Natural killer cell (primary cell): ENCODE measurements around the gene ZMAT3. TPM values are rescaled to one million over a fixed set of nuclear protein-coding genes. Genes with fewer than 3 reads are reported as not detected.

Experiments used
- ATAC-seq, 3 donors: fragments of 150-1000 bp in 2 of 3; fragments of 200-7000 bp in 1 of 3; cut with Tn5 transposase; 1 replicate in 1 of 3; 2 replicates in 2 of 3; pipeline ENCODE4 v1.10.0; 2021; ENCODE audit warnings: mild to moderate bottlenecking in 2 of 3, moderate library complexity in 2 of 3
- DNase-seq, 2 donors: peaks; one replicate each; pipeline versions ENCODE4 v3.0.0 to v3.0.0-alpha.2; 2013 to 2021; ENCODE audit warnings: mixed read lengths in 1 of 2
- H3K27ac ChIP-seq: one replicate; pipeline ENCODE4 v1.5.1; 2013; ENCODE audit warnings: mild to moderate bottlenecking, low read length
- H3K27me3 ChIP-seq: one replicate; pipeline ENCODE4 v1.6.1; 2013; ENCODE audit warnings: low read length; ENCODE audit not compliant: control insufficient read depth, insufficient read depth
- H3K36me3 ChIP-seq: one replicate; pipeline ENCODE4 v1.6.1; 2013; ENCODE audit warnings: low read length; ENCODE audit not compliant: control insufficient read depth, insufficient read depth
- H3K4me1 ChIP-seq: one replicate; pipeline ENCODE4 v1.6.1; 2013; ENCODE audit warnings: low read length; ENCODE audit not compliant: control insufficient read depth, insufficient read depth
- H3K4me3 ChIP-seq: one replicate; pipeline ENCODE4 v1.5.1; 2013; ENCODE audit warnings: low read length
- H3K9me3 ChIP-seq: one replicate; pipeline ENCODE4 v1.6.1; 2013; ENCODE audit warnings: low read length; ENCODE audit not compliant: control insufficient read depth, insufficient read depth
- H3K27ac Mint-ChIP-seq, 2 donors: one replicate each; pipeline ENCODE4 v1.8.0; 2022; ENCODE audit warnings: mild to moderate bottlenecking in 2 of 2, mixed read lengths in 2 of 2, moderate library complexity in 1 of 2
- H3K27me3 Mint-ChIP-seq, 2 donors: one replicate each; pipeline ENCODE4 v1.8.0; 2022; ENCODE audit warnings: low read depth in 2 of 2, mixed read lengths in 2 of 2
- H3K36me3 Mint-ChIP-seq: one replicate; pipeline ENCODE4 v1.8.0; 2022; ENCODE audit warnings: mixed read lengths
- H3K4me1 Mint-ChIP-seq, 2 donors: one replicate each; pipeline ENCODE4 v1.8.0; 2022; ENCODE audit warnings: mixed read lengths in 2 of 2
- H3K4me3 Mint-ChIP-seq: one replicate; pipeline ENCODE4 v1.8.0; 2022; ENCODE audit warnings: mild to moderate bottlenecking, moderate library complexity, mixed read lengths
- H3K9me3 Mint-ChIP-seq, 2 donors: one replicate each; pipeline ENCODE4 v1.8.0; 2022; ENCODE audit warnings: mixed read lengths in 2 of 2
- CTCF ChIP-seq: fragments of 200-600 bp; IDR thresholded peaks from one replicate; pipeline ENCODE4 v1.8.0; 2022; ENCODE audit warnings: antibody characterized with exemption
- WGBS: methylation state at CpG from one replicate; pipeline ENCODE4 v1.1.7; 2013; ENCODE audit warnings: missing lambda C conversion rate; ENCODE audit not compliant: insufficient coverage; 5-methylcytosine and 5-hydroxymethylcytosine counted together
- intact Hi-C: fragments of 100-400 bp; cut with micrococcal nuclease; formaldehyde crosslinking; loops from one replicate; pipeline ENCODE4 v1.14.2; 2022
- total RNA-seq, 4 donors: library from RNA; stranded (reverse); fragments of 120-200 nt in 1 of 4; gene quantifications; one replicate each; pipeline versions ENCODE4 v1.2.3 to v1.2.4, GENCODE V29; 2013 to 2022

Gene ZMAT3
- total RNA-seq, 3 donors from 2014 or later (not counting 1 experiment from before 2014, with no cell fraction given): 22.5 to 32.9 (median 24.1) TPM

GRCh38 chr3:178982137-178982536 lies 89.5 kb downstream of the ZMAT3 start:
- no peaks in the 10 kb centered on the region for H3K4me1 Mint-ChIP-seq
- H3K4me3 ChIP-seq: no peak overlapping the region
- WGBS: 71% methylated on average over 3 of the region's 4 CpGs
- DNase-seq (no peak), ATAC-seq (peak in 1 of 3 donors; percentile 32)
- H3K4me3 Mint-ChIP-seq: no peak overlapping the region
- H3K27me3 ChIP-seq: no peaks in the 10 kb centered on the region
- H3K36me3 Mint-ChIP-seq: peaks cover 30% of the 10 kb centered on the region
- TF ChIP-seq CTCF: no peak
- H3K36me3 ChIP-seq: no peaks in the 10 kb centered on the region
- no peaks in the 10 kb centered on the region for H3K27me3 Mint-ChIP-seq
- H3K4me1 ChIP-seq: no peaks in the 10 kb centered on the region
- H3K9me3 Mint-ChIP-seq: peaks cover 3 to 5% of the 10 kb centered on the region in 2 donors
- H3K9me3 ChIP-seq: no peaks in the 10 kb centered on the region
- H3K27ac ChIP-seq: no peak overlapping the region
- no peak overlapping the region for H3K27ac Mint-ChIP-seq
- intact Hi-C loops: no loop called here

- H3K27ac Mint-ChIP-seq: no peak overlapping the region
- DNase-seq (no peak), ATAC-seq (no peak)
- no peaks in the 10 kb centered on the region for H3K4me1 Mint-ChIP-seq
- no peak overlapping the region for H3K27ac ChIP-seq
- H3K27me3 Mint-ChIP-seq: no peaks in the 10 kb centered on the region
- H3K36me3 ChIP-seq: no peaks in the 10 kb centered on the region
- no peaks in the 10 kb centered on the region for H3K4me1 ChIP-seq
- no peak for TF ChIP-seq CTCF
- peaks cover 2 to 6% of the 10 kb centered on the region in 2 donors for H3K9me3 Mint-ChIP-seq
- no peaks in the 10 kb centered on the region for H3K27me3 ChIP-seq
- no peak overlapping the region for H3K4me3 ChIP-seq
- peaks cover 7% of the 10 kb centered on the region for H3K36me3 Mint-ChIP-seq
- H3K4me3 Mint-ChIP-seq: no peak overlapping the region
- H3K9me3 ChIP-seq: no peaks in the 10 kb centered on the region
- no CpG with 5 or more reads among the region's 2 CpGs for WGBS
- intact Hi-C loops: no loop called here
Observed at GRCh38 chr3:178975320-178975719, 96.3 kb downstream of the ZMAT3 start.

GRCh38 chr3:178971614-178972013 lies 100.0 kb downstream of the ZMAT3 start:
- intact Hi-C loops: no loop called here
- Histone ChIP-seq H3K9me3 (no peaks in the 10 kb centered on the region), H3K4me1 (peaks cover 3% of the 10 kb centered on the region), H3K27ac (no peak overlapping the region), H3K4me3 (no peak overlapping the region), H3K27me3 (no peaks in the 10 kb centered on the region), H3K36me3 (no peaks in the 10 kb centered on the region)
- WGBS: 87% methylated on average over 1 of the region's 1 CpG
- DNase-seq (no peak), ATAC-seq (no peak)
- Mint-ChIP-seq H3K27ac (no peak overlapping the region), H3K9me3 (peaks cover 2 to 6% of the 10 kb centered on the region in 2 donors), H3K27me3 (no peaks in the 10 kb centered on the region), H3K36me3 (peaks cover 7% of the 10 kb centered on the region), H3K4me1 (peaks cover 7 to 10% of the 10 kb centered on the region in 2 donors), H3K4me3 (no peak overlapping the region)
- TF ChIP-seq CTCF: no peak

GRCh38 chr3:178969004-178969700 lies 102.5 kb downstream of the ZMAT3 start:
- Histone ChIP-seq H3K4me1 (peaks cover 3% of the 10 kb centered on the region), H3K36me3 (no peaks in the 10 kb centered on the region), H3K27me3 (no peaks in the 10 kb centered on the region), H3K9me3 (no peaks in the 10 kb centered on the region), H3K27ac (peak overlapping the region; percentile 2), H3K4me3 (no peak overlapping the region)
- ATAC-seq (no peak), DNase-seq (no peak)
- intact Hi-C loops: no loop called here
- peaks cover 10 to 14% of the 10 kb centered on the region in 2 donors for H3K4me1 Mint-ChIP-seq
- peaks cover 2 to 3% of the 10 kb centered on the region in 2 donors for H3K9me3 Mint-ChIP-seq
- WGBS: 61% methylated on average over 5 of the region's 5 CpGs
- H3K4me3 Mint-ChIP-seq: no peak overlapping the region
- TF ChIP-seq CTCF: no peak
- H3K27me3 Mint-ChIP-seq: no peaks in the 10 kb centered on the region
- H3K36me3 Mint-ChIP-seq: peaks cover 7% of the 10 kb centered on the region
- H3K27ac Mint-ChIP-seq: no peak overlapping the region
